HG03342 (cell line): ENCODE measurements around the gene POLR3K.
"Not testable (repeated sequence)": the region's sequence is repeated elsewhere in the genome, so short reads cannot be mapped to it uniquely, and the experiment has no call there.

Source experiments
- ATAC-seq: cut with Tn5 transposase; IDR thresholded peaks from one replicate; pipeline ENCODE4 v1.9.1; 2021; ENCODE audit warnings: mild to moderate bottlenecking, moderate library complexity; ENCODE audit not compliant: unreplicated experiment

POLR3K gene

DNA sequence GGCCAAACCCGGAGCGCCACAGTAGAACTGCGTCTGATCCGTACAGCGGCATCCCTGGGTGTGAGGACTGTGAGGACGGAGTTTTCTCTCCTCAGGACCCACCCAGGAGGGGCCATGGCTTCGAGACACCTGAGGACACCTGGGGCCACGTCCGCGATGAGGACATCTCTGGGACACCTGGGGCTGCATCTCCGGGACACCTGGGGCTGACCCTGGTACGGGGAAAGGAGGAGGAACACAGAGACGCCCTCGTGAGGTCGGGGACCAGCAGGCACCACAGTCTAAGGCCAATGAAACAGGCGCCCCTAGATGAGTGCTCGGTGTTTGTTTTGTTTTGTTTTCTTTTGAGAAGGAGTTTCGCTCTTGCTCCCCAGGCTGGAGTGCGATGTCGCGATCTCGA, 29.3 kb downstream of the POLR3K start:
- not testable (repeated sequence) for ATAC-seq

DNA sequence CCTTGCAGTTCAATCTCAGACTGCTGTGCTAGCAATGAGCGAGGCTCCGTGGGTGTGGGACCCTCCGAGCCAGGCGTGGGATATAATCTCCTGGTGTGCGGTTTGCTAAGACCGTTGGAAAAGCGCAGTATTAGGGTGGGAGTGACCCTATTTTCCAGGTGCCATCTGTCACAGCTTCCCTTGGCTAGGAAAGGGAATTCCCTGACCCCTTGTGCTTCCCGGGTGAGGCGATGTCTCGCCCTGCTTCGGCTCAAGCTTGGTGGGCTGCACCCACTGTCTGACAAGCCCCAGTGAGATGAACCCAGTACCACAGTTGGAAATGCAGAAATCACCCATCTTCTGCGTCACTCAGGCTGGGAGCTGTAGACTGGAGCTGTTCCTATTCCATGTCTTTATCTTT, 32.5 kb downstream of the POLR3K start:
- ATAC-seq, result not testable (repeated sequence)

DNA sequence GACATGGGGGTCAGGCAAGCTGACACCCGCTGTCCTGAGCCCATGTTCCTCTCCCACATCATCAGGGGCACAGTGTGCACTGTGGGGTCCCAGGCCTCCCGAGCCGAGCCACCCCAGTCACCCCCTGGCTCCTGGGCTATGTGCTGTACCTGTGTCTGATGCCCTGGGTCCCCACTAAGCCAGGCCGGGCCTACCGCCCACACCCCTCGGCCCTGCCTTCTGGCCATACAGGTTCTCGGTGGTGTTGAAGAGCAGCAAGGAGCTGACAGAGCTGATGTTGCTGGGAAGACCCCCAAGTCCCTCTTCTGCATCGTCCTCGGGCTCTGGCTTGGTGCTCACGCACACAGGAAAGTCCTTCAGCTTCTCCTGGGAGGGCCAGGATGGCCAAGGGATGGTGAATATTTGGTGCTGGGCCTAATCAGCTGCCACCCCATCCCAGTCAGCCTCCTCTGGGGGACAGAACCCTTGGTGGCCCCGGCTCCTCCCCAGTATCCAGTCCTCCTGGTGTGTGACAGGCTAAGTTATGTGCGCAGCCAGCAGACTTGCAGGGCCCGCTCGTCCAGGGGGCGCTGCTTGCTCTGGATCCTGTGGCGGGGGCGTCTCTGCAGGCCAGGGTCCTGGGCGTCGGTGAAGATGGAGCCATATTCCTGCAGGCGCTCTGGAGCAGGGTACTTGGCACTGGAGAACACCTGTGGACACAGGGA, 36.2 kb downstream of the POLR3K start:
- ATAC-seq, result not testable (repeated sequence)

DNA sequence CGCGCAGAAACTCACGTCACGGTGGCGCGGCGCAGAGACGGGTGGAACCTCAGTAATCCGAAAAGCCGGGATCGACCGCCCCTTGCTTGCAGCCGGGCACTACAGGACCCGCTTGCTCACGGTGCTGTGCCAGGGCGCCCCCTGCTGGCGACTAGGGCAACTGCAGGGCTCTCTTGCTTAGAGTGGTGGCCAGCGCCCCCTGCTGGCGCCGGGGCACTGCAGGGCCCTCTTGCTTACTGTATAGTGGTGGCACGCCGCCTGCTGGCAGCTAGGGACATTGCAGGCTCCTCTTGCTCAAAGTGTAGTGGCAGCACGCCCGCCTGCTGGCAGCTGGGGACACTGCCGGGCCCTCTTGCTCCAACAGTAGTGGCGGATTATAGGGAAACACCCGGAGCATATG, 42.6 kb downstream of the POLR3K start:
- ATAC-seq, result not testable (repeated sequence)

DNA sequence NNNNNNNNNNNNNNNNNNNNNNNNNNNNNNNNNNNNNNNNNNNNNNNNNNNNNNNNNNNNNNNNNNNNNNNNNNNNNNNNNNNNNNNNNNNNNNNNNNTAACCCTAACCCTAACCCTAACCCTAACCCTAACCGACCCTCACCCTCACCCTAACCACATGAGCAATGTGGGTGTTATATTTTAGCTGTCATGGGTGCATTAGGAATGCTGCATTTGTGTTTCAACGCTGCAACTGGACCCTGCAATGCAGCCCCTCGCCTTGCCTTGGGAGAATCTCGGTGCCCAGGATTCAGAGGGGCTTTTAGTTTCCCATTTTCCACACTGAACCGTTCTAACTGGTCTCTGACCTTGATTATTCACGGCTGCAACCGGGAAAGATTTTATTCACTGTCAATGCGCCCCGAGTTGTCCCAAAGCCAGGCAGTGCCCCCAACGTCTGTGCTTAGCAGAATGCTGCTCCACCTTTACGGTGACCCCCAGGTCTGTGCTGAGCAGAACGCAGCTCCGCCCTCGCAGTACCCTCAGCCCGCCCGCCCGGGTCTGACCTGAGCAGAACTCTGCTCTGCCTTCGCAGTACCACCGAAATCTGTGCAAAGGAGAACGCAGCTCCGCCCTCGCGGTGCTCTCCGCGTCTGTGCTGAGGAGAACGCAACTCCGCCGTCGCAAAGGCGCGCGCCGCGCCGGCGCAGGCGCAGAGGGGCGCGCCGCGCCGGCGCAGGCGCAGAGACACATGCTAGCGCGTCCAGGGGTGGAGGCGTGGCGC, 43.3 kb downstream of the POLR3K start:
- ATAC-seq, result no peak
